DND-41 (cell line): ENCODE results near the gene ZNF217.

Experiments used
- ATAC-seq: fragments of 200-7000 bp; cut with Tn5 transposase; 3 replicates; pipeline ENCODE4 v1.9.1; 2021; ENCODE audit warnings: low read depth; ENCODE audit not compliant: insufficient read depth
- DNase-seq: peaks from one replicate; pipeline ENCODE4 v3.0.0-alpha.2; 2020
- H2AFZ ChIP-seq: 2 replicates; pipeline ENCODE4 v1.6.0; 2012; ENCODE audit warnings: low read depth, low read length
- H3K27ac ChIP-seq: 2 replicates; pipeline ENCODE4 v1.5.1; 2012; ENCODE audit warnings: low read length, inconsistent platforms
- H3K27me3 ChIP-seq: fragments of 200-600 bp; sonication (generic); 2 replicates; pipeline ENCODE4 v1.6.0; 2012; ENCODE audit warnings: low read length, mild to moderate bottlenecking, inconsistent platforms; ENCODE audit not compliant: insufficient read depth, poor library complexity
- H3K36me3 ChIP-seq: 2 replicates; pipeline ENCODE4 v1.5.1; 2012; ENCODE audit warnings: low read length, inconsistent platforms; ENCODE audit not compliant: insufficient read depth
- H3K4me1 ChIP-seq: 2 replicates; pipeline ENCODE4 v1.5.1; 2012; ENCODE audit warnings: mild to moderate bottlenecking, low read length; ENCODE audit not compliant: insufficient read depth
- H3K4me2 ChIP-seq: 2 replicates; pipeline ENCODE4 v1.6.0; 2012; ENCODE audit warnings: mild to moderate bottlenecking, moderate library complexity, low read length, inconsistent platforms; ENCODE audit not compliant: insufficient read depth
- H3K4me3 ChIP-seq, 2 experiments: fragments of 200-600 bp in 1 of 2; shearing (Covaris generic) in 1 of 2; 2 replicates each; pipeline ENCODE4 v1.5.1; 2012 to 2016; ENCODE audit warnings: inconsistent platforms in 2 of 2, low read length in 2 of 2, mild to moderate bottlenecking in 2 of 2, low read depth in 1 of 2, moderate library complexity in 1 of 2
- H3K79me2 ChIP-seq: 2 replicates; pipeline ENCODE4 v1.6.0; 2012; ENCODE audit warnings: low read length, inconsistent platforms; ENCODE audit not compliant: insufficient read depth
- H3K9ac ChIP-seq: 2 replicates; pipeline ENCODE4 v1.6.0; 2012; ENCODE audit warnings: low read depth, mild to moderate bottlenecking, inconsistent platforms, low read length, moderate library complexity
- H3K9me3 ChIP-seq: 2 replicates; pipeline ENCODE4 v1.5.1; 2012; ENCODE audit warnings: low read length, moderate library complexity, mild to moderate bottlenecking, inconsistent platforms; ENCODE audit not compliant: insufficient read depth, severe bottlenecking
- H4K20me1 ChIP-seq: 2 replicates; pipeline ENCODE4 v1.6.0; 2012; ENCODE audit warnings: low read length; ENCODE audit not compliant: insufficient read depth
- CTCF ChIP-seq: IDR thresholded peaks from 2 replicates; pipeline ENCODE4 v1.5.1; 2012; ENCODE audit warnings: borderline replicate concordance, low read length, moderate library complexity, mild to moderate bottlenecking; ENCODE audit not compliant: poor library complexity, severe bottlenecking; ENCODE audit errors: extremely low read depth
- EZH2 ChIP-seq: IDR thresholded peaks from 3 replicates; pipeline ENCODE4 v1.6.1; 2012; ENCODE audit warnings: borderline replicate concordance, low read depth, mild to moderate bottlenecking, moderate library complexity, low read length, inconsistent platforms; ENCODE audit not compliant: severe bottlenecking

The ZNF217 gene

GRCh38 chr20:53579266-53579580 lies 14.4 kb downstream of the ZNF217 start:
- Histone ChIP-seq H3K4me2 (peak overlapping the region; percentile 46), H3K4me3 (peak overlapping the region in 1 of 2 experiments; percentile 3; a peak in 1 of 4 replicates), H3K4me1 (peaks cover 48% of the 10 kb centered on the region), H3K27me3 (no peaks in the 10 kb centered on the region), H3K9ac (peak overlapping the region; percentile 27), H3K9me3 (no peaks in the 10 kb centered on the region), H3K79me2 (peaks cover 99% of the 10 kb centered on the region), H4K20me1 (peaks cover 84% of the 10 kb centered on the region), H2AFZ (no peak overlapping the region), H3K27ac (peak overlapping the region; percentile 76), H3K36me3 (peaks cover 88% of the 10 kb centered on the region)
- ATAC-seq (no peak), DNase-seq (no peak)
- TF ChIP-seq CTCF = no peak
- TF ChIP-seq EZH2 = no peak

GRCh38 chr20:53578492-53579222 lies 15.0 kb downstream of the ZNF217 start:
- ATAC-seq (peak; percentile 82), DNase-seq (peak; percentile 73)
- TF ChIP-seq CTCF (peak; percentile 90), EZH2 (no peak)
- Histone ChIP-seq H3K4me2 (peak overlapping the region; percentile 46), H3K9me3 (no peaks in the 10 kb centered on the region), H3K9ac (peak overlapping the region; percentile 27), H4K20me1 (peaks cover 88% of the 10 kb centered on the region), H3K27ac (peak overlapping the region; percentile 76), H3K79me2 (peaks cover 99% of the 10 kb centered on the region), H2AFZ (no peak overlapping the region), H3K27me3 (no peaks in the 10 kb centered on the region), H3K4me3 (no peak overlapping the region; a peak in 1 of 4 replicates), H3K36me3 (peaks cover 93% of the 10 kb centered on the region), H3K4me1 (peaks cover 48% of the 10 kb centered on the region)

GRCh38 chr20:53576586-53577318 lies 16.9 kb downstream of the ZNF217 start:
- Histone ChIP-seq H3K27me3 (no peaks in the 10 kb centered on the region), H3K79me2 (peaks cover 100% of the 10 kb centered on the region), H4K20me1 (peaks cover 91% of the 10 kb centered on the region), H3K4me1 (peaks cover 36% of the 10 kb centered on the region), H3K27ac (no peak overlapping the region), H3K4me2 (no peak overlapping the region), H3K9ac (no peak overlapping the region), H2AFZ (no peak overlapping the region), H3K4me3 (no peak overlapping the region), H3K9me3 (no peaks in the 10 kb centered on the region), H3K36me3 (peaks cover 98% of the 10 kb centered on the region)
- DNase-seq = no peak
- no peak for TF ChIP-seq CTCF
- no peak for TF ChIP-seq EZH2
- no peak for ATAC-seq
